Measurements from ENCODE around the gene SGPL1. TPM values are rescaled to one million over a fixed set of nuclear protein-coding genes. Genes with fewer than 3 reads are reported as not detected.
"Not testable (repeated sequence)": the region's sequence is repeated elsewhere in the genome, so short reads cannot be mapped to it uniquely, and the experiment has no call there.

The SGPL1 gene
- total RNA-seq: 10 to 100 TPM; 21.8 to 23.9 TPM

DNA sequence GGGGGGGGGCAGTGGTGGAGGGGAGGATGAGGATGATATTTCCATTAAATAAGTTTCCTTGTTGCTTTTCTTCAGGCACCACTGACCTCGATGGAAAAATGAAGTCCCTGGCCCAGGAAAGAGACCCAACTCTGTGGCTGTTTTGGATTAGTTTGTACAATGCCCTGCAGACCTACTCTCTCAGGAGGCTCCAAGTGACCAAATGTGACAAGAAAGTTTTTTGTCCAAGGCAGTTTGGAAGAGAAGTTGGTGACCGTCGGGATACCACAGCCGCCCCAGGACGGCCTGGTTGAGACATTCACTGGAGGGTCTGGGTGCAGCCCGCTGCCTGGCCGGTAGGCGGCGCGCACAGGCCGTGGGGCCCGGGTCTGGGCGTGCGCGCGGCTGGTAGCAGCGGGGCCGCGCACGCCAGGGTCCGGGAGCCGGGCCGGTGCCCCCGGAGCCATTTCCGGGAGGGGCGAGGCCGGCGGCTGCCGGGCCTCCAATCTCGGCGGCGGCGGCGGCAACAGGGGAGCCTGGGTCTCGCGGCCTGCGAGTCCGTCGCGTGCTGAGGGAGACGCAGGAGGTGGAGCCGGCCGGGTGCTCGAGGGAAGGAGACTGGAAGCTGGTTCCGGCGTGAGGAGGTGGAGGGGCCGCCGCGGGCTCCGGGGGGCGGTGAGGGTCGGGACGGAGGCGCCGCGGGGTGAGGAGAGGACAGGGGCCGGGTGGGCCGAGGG is at the start of gene SGPL1:
Gene SGPL1 (plus strand): TSS at position 445 of the 716 bp plus-strand sequence. CDS start 906 bp downstream, outside the sequence.
- peak within 1 kb of the TSS; percentile 90 to 92 for H3K27ac Mint-ChIP-seq
- DNase-seq (ENCODE audit: low spot score in 2 of 2) (peak; percentile 88 to 97), ATAC-seq (peak; percentile 93 to 94)
- H3K9me3 Mint-ChIP-seq: no peaks in the 10 kb centered on the region
- peaks cover 8 to 16% of the 10 kb centered on the region in 2 donors for H3K36me3 Mint-ChIP-seq

GRCh38 chr10:70768026-70768685 is 47.6 kb upstream of the SGPL1 start:
- not testable (repeated sequence) for H3K27ac Mint-ChIP-seq; DNase-seq (ENCODE audit: low spot score in 2 of 2); H3K36me3 Mint-ChIP-seq; H3K9me3 Mint-ChIP-seq; ATAC-seq

DNA sequence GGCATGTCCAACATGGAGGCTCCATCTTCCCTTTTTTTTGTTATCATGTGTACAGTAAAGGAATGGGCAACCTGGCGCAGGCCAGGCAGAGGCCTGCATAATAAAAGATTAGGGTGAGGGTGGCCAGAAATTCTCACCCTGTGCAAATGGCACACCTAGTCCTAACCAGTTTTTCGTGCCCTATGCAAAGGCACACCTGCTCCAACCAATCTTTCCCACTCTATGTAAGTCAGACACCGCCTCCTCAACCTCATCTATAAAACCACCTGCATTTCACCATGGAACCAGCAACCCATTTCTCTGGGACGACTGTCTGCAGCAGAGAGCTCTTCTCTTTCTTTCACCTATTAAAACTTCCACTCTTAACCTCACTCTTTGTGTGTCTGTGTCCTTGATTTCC is 46.6 kb upstream of the SGPL1 start:
- H3K36me3 Mint-ChIP-seq: no peaks in the 10 kb centered on the region
- DNase-seq (ENCODE audit: low spot score in 2 of 2): no peak
- ATAC-seq: no peak
- no peak overlapping the region for H3K27ac Mint-ChIP-seq
- no peaks in the 10 kb centered on the region for H3K9me3 Mint-ChIP-seq

GRCh38 chr10:70770001-70770400 is 45.7 kb upstream of the SGPL1 start:
- H3K9me3 Mint-ChIP-seq: no peaks in the 10 kb centered on the region
- DNase-seq (ENCODE audit: low spot score in 2 of 2) (no peak), ATAC-seq (no peak)
- no peak overlapping the region for H3K27ac Mint-ChIP-seq
- no peaks in the 10 kb centered on the region for H3K36me3 Mint-ChIP-seq

- not testable (repeated sequence) for H3K9me3 Mint-ChIP-seq; DNase-seq (ENCODE audit: low spot score in 2 of 2); ATAC-seq; H3K36me3 Mint-ChIP-seq; H3K27ac Mint-ChIP-seq
Observed at GRCh38 chr10:70770516-70770915, 45.2 kb upstream of the SGPL1 start.

DNA sequence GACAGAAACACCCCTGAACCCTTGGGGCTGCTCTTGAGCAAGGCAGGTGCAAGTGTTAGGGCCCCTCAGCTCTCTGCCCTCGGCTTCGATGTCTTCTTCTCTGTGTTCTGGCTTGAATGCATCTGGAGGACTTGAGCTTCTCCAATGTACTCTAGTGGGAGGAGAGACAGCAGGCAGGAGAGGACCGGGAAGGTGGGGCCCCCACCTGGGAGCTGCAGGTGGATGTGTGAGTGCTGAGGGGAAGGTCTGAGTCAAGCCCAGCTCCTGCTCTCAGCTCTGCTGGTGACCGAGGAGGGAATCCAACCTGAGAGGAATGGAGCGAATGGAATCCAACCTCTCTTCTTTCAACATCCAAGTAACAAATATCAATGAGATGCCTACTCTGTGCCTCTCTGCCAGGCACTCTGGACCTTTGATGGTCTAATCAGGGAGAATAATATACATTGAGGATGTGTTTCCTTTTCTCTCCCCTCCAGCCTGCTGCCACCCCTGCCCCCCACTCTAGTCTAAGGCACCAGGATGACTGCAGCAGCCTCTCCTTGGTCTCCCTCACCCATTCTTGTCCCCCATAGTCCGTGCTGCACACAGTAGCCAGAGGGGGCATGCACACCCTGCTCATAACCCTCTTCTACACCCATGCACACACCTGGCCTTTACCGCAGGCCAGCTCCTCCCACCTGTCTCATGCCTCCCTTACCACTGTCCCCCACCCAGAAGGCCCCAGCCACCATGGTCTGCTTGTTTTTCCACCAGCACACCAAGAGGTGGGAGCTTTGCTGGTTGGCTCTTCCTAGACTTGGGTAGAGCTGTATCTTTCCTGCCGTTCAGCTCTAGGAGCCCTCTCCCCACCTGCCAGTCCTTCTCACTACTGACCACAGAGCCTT is 44.2 kb upstream of the SGPL1 start:
- Mint-ChIP-seq H3K9me3 (no peaks in the 10 kb centered on the region), H3K36me3 (no peaks in the 10 kb centered on the region), H3K27ac (no peak overlapping the region)
- ATAC-seq: no peak
- DNase-seq (ENCODE audit: low spot score in 2 of 2): no peak

DNA sequence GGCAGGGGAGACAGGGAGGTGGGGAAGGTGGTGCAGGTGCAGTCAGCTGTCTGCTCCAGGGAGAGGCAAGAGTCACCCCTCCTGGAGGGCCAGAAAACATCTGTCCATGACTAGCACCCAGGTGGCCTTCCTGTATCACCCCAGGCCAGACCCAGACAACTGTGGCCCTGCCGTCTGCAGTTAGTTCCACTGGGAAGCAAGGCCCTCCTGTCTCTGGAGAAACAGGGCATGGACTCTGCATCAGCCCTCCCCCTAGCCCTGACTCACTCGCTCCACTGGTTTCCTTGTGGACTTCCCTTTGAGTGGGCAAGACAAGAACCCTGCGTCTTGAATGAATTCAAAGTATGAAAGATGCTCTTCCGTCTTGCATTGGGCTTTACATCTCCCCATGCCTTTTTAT is 43.1 kb upstream of the SGPL1 start:
- DNase-seq (ENCODE audit: low spot score in 2 of 2) (no peak), ATAC-seq (no peak)
- Mint-ChIP-seq H3K9me3 (no peaks in the 10 kb centered on the region), H3K36me3 (no peaks in the 10 kb centered on the region), H3K27ac (no peak overlapping the region)

GRCh38 chr10:70773461-70773860 is 42.3 kb upstream of the SGPL1 start:
- ATAC-seq: no peak
- no peaks in the 10 kb centered on the region for H3K9me3 Mint-ChIP-seq
- DNase-seq (ENCODE audit: low spot score in 2 of 2): no peak
- no peaks in the 10 kb centered on the region for H3K36me3 Mint-ChIP-seq
- no peak overlapping the region for H3K27ac Mint-ChIP-seq

DNA sequence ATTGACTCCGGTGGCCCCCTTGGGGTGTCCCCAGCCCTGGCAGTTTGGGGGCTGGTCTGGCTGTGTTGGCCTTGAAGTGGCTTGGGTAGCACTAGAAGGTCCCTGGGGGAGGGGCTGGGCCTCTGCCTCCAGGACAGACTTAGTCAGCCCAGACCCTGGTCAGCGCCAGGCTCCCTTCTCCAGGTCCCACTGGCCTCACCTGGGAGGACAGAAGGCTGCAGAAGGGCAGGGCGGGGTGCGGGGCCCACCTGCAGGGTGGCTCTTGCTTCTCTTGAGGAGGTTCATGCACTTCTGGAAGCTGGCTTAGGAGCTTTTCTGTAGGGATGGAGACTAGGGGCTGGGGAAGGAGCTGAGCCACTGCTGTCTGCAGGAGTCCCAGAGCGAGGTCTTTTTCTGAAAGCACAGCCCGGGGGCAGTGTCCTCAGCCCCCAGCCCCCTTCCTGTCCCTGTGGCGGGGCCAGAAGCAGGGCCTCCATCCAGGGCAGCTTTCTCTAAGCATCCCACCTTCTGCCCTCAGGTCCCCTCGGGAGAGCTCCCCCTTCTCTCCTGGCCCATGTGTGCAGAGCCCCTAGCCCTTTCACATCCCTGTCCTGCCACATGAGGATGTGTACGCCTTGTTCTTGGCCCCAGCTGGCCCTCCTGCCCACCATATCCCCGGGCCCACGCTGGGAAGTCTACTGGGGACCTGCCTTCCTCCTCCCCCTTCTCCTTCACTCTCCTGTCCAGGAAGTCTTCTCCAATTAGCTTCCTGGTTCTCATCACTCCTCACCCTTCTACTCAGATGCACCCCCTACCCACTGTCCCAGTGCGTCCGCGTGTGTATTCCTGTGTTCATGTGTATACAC is 41.6 kb upstream of the SGPL1 start:
- no peak for ATAC-seq
- Mint-ChIP-seq H3K9me3 (no peaks in the 10 kb centered on the region), H3K27ac (no peak overlapping the region)

GRCh38 chr10:70774810-70775678 is 40.7 kb upstream of the SGPL1 start:
- Mint-ChIP-seq H3K36me3 (no peaks in the 10 kb centered on the region), H3K27ac (no peak overlapping the region)

More for the DNA sequence above, 41.6 kb upstream of the SGPL1 start:
- no peak for DNase-seq (ENCODE audit: low spot score in 2 of 2)
- no peaks in the 10 kb centered on the region for H3K36me3 Mint-ChIP-seq

GRCh38 chr10:70775679-70776454 is 39.9 kb upstream of the SGPL1 start:
- DNase-seq (ENCODE audit: low spot score in 2 of 2): peak in 1 of 2 donors; percentile 44
- no peaks in the 10 kb centered on the region for H3K9me3 Mint-ChIP-seq
- H3K27ac Mint-ChIP-seq: no peak overlapping the region
- H3K36me3 Mint-ChIP-seq: no peaks in the 10 kb centered on the region
- ATAC-seq: no peak

More at GRCh38 chr10:70774810-70775678, 40.7 kb upstream of the SGPL1 start:
- ATAC-seq (no peak), DNase-seq (ENCODE audit: low spot score in 2 of 2) (no peak)
- no peaks in the 10 kb centered on the region for H3K9me3 Mint-ChIP-seq

DNA sequence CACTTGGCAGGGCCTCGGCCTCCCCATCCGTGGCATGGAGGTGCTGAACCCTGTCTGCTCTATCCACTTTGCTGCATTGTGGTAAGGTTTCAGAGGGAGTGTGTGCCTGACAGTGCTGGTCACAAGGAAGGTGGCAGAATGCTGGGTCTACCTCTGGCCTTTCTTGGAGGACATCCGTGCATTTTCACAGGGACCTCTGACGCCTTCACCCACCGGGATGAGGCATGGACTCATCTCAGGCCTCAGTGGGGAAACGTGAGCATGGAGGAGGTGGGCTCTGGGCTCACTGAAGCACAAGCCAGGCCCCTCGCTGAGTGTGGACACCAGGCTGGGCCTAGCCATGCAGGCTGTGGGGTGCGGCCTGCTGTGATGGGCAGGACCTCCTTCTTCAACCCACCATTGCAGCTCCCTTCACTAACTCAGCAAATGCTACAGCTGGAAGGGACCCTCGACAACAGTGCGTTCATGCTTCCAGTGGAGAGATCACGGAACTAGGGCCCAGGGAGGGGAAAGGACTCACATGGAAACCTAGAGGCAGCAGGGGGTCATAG is 39.2 kb upstream of the SGPL1 start:
- DNase-seq (ENCODE audit: low spot score in 2 of 2) (peak in 1 of 2 donors; percentile 40), ATAC-seq (no peak)
- Mint-ChIP-seq H3K36me3 (no peaks in the 10 kb centered on the region), H3K9me3 (no peaks in the 10 kb centered on the region), H3K27ac (no peak overlapping the region)

DNA sequence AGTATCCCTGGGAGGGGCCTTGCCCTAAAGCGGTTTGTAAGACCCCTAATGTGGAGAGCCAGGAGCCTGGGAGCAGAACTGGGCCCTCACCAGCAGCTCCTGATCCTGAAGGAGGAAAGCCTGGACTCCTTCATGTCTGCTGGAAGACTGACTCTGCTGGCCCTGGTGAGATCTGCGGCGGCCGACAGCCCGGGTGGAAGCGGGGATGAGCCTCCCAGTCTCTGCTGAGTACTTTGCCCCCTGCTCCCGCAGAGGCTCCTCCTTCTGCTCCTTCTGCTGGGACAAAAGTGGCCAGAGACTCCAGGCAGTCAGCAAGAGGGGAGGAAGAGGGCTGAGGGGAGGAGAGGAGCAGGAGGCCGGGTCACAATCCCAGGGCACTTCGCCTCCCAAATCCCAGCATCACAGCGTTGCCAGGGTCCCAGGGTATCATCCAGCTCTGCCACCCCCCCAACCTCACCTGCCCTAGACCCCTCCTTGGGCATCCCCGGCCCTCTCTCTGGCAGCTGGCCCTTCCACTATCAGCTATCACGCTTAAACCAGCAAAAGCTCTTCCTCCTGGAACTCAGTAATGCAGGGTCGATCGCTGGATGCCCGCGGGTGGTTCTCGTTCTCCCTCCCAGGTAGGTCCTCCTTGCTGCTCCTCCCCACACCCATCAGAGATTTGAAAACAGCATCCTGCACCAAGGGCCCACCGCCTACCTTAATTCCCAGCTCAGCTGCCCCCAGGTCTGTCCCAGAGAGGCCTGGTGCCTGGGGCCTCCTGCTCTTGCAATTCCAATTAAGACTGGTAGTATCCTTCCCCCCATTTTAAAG is 38.5 kb upstream of the SGPL1 start:
- no peaks in the 10 kb centered on the region for H3K36me3 Mint-ChIP-seq
- H3K9me3 Mint-ChIP-seq: no peaks in the 10 kb centered on the region
- no peak for DNase-seq (ENCODE audit: low spot score in 2 of 2)
- H3K27ac Mint-ChIP-seq: peak overlapping the region in 1 of 2 donors; percentile 44
- ATAC-seq: no peak

Data from activated naive CD4-positive, alpha-beta T cell treated with anti-CD3 and anti-CD28 coated beads, Interleukin-2, amount 50 U/mL, for 72 hours (primary cell).